ENCODE measurements around the gene FBN2.

FBN2 gene

DNA sequence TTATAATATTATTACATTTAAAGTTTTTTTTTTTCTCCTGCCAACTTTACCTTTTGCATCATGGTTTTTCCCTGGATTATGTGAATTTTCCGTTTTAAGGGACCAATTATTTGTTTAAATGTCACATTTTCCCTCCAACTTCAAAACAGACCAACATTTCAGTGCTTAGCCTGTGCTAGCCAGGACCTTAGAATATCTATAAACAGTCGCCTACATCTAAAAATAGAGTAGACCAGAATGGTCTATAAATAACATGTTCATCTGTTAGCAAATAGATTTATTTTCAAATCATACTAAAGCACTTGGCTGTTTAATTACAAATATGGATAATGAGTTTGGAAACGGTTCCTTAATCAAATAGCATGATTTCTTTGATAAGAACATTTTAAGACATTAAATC, 192.0 kb downstream of the FBN2 start:
- TF ChIP-seq, protein P1, sequence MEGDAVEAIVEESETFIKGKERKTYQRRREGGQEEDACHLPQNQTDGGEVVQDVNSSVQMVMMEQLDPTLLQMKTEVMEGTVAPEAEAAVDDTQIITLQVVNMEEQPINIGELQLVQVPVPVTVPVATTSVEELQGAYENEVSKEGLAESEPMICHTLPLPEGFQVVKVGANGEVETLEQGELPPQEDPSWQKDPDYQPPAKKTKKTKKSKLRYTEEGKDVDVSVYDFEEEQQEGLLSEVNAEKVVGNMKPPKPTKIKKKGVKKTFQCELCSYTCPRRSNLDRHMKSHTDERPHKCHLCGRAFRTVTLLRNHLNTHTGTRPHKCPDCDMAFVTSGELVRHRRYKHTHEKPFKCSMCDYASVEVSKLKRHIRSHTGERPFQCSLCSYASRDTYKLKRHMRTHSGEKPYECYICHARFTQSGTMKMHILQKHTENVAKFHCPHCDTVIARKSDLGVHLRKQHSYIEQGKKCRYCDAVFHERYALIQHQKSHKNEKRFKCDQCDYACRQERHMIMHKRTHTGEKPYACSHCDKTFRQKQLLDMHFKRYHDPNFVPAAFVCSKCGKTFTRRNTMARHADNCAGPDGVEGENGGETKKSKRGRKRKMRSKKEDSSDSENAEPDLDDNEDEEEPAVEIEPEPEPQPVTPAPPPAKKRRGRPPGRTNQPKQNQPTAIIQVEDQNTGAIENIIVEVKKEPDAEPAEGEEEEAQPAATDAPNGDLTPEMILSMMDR (IDR thresholded peaks at IDR 0.05), result no peak

DNA sequence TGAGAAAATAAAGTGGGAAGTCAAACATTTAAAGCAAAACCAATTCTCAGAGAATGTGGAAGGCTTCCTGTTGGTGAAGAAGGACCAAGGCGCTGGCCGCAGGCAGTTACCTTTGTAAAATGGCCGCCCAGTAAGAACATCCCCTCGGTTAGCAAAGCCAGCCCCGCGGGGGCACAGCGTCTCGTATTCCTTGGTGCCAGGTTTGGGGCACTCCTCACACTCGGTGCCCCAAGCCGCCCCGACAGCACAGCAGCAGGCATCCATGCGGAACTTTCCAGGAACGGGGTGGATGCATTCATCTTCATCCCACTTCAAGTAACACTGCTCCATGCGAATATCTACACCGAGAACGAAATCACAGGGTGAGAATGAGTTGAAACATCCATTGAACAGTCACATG, 192.8 kb downstream of the FBN2 start:
- TF ChIP-seq, protein P1 (IDR thresholded peaks at IDR 0.05), result no peak

DNA sequence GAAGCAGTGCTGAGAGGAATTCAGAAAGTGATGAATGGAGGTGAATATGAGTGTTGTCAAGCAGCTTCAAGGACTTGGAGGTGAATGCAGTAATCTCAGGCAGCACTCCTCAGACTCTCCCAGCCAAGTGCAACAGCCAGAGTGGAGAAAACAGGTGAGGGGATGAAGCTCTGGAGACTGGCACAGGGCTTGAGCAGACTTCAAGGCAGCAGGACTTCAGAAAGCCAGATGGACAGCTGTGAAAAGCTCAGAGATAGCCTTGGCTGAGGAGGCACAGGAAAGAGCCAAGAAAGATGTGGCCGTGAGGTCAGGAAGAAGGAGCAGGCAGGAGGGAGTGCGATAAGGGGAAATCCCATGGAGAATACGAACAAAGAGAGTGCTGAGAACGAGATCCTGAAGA, 194.9 kb downstream of the FBN2 start:
- TF ChIP-seq, protein P1 (IDR thresholded peaks at IDR 0.05), result no peak

DNA sequence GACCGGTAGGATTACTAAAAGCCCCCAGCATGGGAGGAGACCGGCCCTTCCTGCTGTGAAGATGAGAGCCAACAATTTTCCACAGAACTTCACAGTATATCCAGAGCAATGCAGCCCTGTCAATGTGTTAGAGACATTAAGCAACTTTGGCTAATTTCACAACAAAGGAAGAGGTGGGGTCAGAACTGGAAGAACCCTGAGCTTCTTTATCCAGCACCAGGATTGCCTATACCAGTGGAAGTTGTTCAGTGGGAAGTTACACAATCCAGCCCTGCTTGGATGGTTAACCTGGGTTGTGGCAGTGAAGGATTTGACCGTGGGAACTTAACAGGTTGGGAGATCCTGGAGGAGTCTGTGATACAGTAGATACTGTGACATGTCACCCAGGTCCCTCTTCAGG, 197.0 kb downstream of the FBN2 start:
- TF ChIP-seq, protein P1 (IDR thresholded peaks at IDR 0.05), result no peak

DNA sequence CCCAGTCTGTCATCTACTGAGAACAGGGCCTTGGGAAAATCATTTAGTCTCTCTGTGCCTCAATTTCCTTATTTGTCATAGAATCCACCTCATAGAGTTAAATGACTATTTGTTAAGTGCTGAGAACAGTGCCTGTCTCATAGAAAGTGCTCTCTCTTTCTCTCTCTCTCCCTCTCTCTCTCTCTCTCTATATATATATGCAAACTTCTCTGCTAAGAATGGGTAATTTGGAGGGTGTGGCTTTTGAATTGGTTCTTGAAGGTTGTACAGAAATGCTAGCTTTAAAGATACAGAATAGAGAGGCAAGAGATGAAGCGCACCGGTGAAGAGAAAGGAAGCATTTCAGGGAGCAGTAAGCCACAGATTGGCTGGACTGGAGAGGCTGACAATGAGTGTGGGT, 197.4 kb downstream of the FBN2 start:
- TF ChIP-seq, protein P1 (IDR thresholded peaks at IDR 0.05), result no peak

DNA sequence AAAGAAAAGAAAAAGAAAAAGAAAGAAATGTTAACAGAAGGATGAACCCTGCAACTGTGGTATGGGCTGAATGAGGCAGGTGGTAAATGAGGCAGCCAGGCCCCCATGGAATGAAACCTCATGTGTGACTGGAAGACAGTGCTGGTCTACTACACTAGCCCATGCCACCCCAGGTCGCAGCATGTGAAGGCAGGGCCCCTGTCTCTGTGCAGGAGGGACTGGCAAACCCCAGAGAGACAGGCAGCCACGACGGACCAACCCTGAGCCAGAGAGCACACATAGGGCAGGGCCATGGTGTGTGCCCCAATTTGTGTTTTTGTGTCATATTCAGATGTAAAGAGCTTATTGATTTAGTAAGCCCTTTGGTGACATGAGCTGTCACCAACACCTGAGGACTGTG, 198.5 kb downstream of the FBN2 start:
- TF ChIP-seq, protein P1 (IDR thresholded peaks at IDR 0.05), result no peak

DNA sequence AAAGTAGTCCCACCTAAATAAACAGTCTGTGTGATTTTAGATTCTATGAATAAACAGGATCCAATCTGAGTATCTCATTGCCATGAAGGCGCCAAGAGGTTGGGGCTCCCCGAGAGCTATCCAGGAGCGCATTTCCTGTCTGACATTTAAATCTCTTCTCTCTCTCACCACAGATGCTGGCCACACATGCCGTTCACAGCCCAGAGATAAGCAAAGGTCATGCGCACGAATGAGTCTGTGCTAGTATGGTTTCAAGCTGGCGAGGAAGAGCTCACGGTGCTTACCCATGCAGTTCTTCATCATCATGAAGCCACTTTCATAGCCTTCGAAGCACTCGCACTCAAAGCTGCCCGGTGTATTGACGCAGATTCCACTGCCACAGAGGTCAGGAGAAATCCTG, 199.4 kb downstream of the FBN2 start:
- TF ChIP-seq, protein P1 (IDR thresholded peaks at IDR 0.05), result no peak

DNA sequence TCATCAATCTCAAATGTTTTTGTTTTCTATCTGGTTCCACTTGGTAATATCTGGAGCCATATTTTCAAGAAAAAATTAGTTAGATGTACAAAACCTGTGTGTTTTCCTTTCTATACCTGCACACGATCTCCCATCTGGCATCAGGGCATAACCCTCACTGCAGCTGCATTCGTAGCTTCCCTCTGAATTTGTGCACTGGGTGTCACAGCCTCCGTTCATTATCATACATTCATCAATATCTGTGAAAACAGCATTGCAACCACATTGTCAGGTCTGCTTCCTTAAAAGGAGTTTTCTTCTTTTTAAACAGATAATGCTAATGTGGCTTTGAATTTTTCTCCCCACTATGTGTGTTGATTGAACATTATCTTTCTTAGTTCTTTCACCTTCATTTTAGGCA, 202.7 kb downstream of the FBN2 start:
- TF ChIP-seq, protein P1 (IDR thresholded peaks at IDR 0.05), result no peak
